ENCODE results near the gene RPS26. TPM values are rescaled to one million over a fixed set of nuclear protein-coding genes. Genes with fewer than 3 reads are reported as not detected.
"Not testable (repeated sequence)": the region's sequence is repeated elsewhere in the genome, so short reads cannot be mapped to it uniquely, and the experiment has no call there.

Gene RPS26
- 40.5 and 46.3 TPM in 2 replicates for total RNA-seq

DNA sequence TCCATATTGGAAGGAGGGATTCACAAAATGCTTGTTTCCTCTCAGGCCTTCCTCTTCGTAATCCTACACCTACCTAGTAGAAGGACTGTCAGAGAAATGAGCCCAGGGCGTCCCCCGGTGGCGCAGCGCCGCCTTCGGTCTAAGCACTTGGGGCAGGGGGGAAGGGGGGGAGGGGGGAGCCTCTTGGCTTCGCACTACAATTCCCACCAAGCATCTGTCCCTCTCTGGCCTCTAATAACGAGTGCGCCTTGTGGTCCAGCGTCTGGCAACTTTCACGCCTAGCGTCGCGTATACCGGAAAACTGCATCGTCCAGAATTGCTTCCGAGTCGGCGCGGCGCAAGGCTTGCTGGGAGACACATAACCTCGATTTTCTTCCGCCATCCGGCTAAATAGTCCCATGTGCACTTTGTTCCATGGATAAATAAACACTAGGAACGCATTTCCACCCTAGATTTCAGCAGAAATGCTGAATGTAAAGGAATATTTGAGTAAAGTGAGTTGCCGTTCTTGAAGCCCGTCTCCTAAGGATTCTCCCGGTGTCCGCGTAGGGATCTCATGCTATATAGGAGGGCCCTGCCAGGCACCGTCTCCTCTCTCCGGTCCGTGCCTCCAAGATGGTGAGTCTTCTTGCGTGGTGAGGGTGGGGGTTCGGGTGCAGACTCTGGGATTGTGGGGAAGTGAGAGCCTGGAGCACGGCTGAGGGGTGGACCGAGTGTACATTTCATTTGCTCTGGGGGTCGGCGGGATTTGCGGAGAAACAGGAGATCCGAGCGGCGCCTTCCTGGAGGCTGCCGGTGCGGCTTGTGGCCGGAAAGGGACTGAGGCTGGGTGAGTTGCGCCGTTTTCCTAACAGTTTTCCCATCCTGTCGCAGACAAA is at the start of gene RPS26:
Gene RPS26, plus strand, starts transcription at position 367 of the 878 bp plus-strand sequence. Its CDS starts 249 bp downstream, at position 616.
- Mint-ChIP-seq H3K4me1 (peaks cover 50% of the 10 kb centered on the region), H3K36me3 (ENCODE audit: low read depth) (peaks cover 51% of the 10 kb centered on the region), H3K27ac (peak within 1 kb of the TSS; percentile 99), H3K9me3 (no peaks in the 10 kb centered on the region), H3K4me3 (peak within 1 kb of the TSS; percentile 100), H3K27me3 (no peaks in the 10 kb centered on the region)
- DNase-seq: peak; percentile 97
- intact Hi-C loops (cut with micrococcal nuclease): loop anchor here (1.0 to 2.0 kb wide), 9 partner anchors 12 to 303 kb away; partner anchors contain the start of genes IKZF4, PA2G4, PYM1 and RAB5B

DNA sequence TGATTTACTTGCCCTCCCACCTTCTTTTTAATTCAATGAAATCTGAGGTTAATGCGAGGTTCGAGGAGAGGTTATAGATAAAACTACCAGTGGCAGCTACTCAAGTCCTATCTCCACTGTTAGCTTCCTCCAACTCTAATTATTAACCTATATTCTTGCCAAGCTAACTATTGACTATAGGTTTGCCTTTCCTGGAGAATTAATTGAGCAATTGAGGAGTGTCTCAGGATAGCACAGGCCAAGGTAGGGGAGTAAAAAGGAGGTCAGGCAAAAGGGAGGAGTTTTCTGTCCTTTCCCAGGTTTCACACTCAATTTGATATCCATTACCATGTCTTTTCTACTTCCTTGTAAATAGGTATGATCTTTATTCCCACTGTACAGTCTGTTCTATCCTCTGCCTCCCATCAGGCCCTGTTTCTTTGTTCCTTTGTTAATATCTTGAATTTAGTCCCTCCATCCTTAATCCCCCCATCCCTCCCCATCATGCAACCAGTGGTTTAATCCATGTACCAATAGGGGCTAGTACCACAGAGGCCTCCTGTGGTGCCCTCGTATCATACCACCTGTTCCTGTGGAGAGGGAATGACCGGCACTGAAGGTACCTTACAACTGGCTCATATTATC is 48.4 kb upstream of the RPS26 start:
- intact Hi-C loops (cut with micrococcal nuclease): no loop called here
- Mint-ChIP-seq H3K9me3 (no peaks in the 10 kb centered on the region), H3K36me3 (ENCODE audit: low read depth) (peaks cover 45% of the 10 kb centered on the region), H3K27ac (peak overlapping the region; percentile 12), H3K27me3 (no peaks in the 10 kb centered on the region), H3K4me3 (no peak overlapping the region), H3K4me1 (peaks cover 22% of the 10 kb centered on the region)
- no peak for DNase-seq

DNA sequence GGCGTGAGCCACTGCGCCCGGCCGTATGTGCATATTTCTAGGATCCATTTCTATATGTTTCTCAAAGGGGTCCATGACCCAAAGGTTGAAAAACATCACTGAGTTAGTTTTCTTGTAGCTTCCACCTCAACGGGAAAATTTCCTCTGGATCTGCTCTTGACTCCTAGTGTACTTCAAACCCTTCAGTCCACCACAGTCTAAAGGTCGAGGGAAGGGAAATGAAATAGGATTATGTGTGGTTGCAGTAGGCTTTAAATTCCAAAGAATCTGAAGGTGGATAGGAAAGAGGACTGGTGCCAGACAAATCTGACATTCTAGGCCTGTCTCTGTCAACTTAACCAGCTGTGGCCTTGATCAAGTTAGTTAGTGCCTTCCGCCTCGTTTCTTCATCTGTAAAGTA is 46.4 kb upstream of the RPS26 start:
- Mint-ChIP-seq H3K27ac (no peak overlapping the region), H3K27me3 (no peaks in the 10 kb centered on the region), H3K9me3 (no peaks in the 10 kb centered on the region), H3K4me1 (peaks cover 28% of the 10 kb centered on the region), H3K36me3 (ENCODE audit: low read depth) (peaks cover 27% of the 10 kb centered on the region), H3K4me3 (no peak overlapping the region)
- intact Hi-C loops (cut with micrococcal nuclease): no loop called here
- no peak for DNase-seq

DNA sequence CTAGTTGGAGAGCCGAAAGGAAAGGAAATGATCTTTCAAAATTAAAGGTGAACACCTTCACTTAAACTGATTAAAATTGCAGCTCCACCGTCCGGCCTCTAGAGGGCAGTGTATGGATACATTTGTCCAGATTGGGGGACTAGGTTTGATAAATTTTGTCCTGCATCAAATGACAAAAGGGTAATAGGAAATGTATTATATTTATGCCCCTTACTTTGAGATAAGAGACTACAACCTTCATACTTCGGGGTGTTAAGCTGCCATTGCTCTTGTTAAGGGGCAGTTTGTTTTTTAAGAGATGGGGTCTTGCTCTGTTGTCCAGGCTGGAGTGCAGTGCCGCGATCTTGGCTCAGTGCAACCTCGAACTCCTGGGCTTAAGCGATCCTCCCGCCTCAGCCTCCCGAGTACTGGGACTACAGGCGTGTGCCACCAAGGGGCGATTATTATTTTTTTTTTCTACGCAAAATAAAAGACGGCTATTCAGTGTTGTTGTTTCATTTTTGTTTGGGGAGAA is 45.5 kb upstream of the RPS26 start:
- peak overlapping the region; percentile 37 for H3K27ac Mint-ChIP-seq
- H3K9me3 Mint-ChIP-seq: no peaks in the 10 kb centered on the region
- DNase-seq: peak; percentile 89
- no peaks in the 10 kb centered on the region for H3K27me3 Mint-ChIP-seq
- H3K4me1 Mint-ChIP-seq: peaks cover 28% of the 10 kb centered on the region
- H3K4me3 Mint-ChIP-seq: peak overlapping the region; percentile 87
- intact Hi-C loops (cut with micrococcal nuclease): loop anchor here (1.0 to 2.0 kb wide), 5 partner anchors 33 to 258 kb away; partner anchors contain the start of genes PA2G4, RPS26 and ZC3H10
- peaks cover 18% of the 10 kb centered on the region for H3K36me3 Mint-ChIP-seq (ENCODE audit: low read depth)

DNA sequence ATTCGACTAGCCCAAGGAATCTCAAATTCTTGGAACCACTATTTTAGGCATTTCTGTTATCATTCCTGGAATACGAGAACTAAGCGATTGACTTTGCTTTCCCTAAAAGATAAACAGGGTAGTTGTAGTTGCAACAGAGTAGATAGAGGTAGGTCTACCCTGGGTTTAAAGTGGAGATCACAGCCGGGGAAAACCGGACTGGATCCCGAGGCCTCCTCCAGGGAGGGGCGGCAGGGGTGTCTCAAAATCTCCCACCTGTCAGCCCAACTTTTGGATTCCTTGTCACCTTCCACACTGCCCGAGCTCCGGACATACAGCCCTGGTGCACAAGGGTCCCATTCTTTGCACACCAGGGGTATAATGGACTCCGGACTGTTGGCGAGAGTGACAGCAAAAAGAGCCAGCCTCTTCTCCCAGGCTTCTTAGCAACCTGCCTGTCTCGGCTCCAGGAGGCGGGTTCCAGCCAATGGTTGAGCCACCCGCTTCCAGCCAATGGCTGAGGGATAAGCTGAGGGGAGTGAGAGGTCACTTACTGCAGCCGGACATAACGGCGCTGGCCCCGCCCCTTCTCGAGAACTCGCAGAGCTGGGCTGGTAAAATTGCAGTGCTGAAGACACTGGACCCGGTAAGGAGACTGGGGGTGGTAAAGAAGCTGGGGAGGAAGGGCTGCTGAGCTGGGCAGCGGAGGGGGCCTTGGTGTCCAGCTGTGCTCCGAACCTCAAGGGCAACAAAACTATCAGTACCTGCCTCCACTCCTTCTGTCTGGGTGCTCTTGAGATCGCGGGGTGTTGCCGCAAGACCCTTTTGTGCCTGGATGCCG is 44.8 kb upstream of the RPS26 start, which contains the start of gene SUOX:
Gene SUOX, plus strand, starts transcription at position 562 of the 820 bp plus-strand sequence. CDS start 4,946 bp downstream, outside the sequence.
- peak within 1 kb of the TSS; percentile 53 for H3K27ac Mint-ChIP-seq
- no peaks in the 10 kb centered on the region for H3K27me3 Mint-ChIP-seq
- intact Hi-C loops (cut with micrococcal nuclease): loop anchor here (1.0 to 2.0 kb wide), 5 partner anchors 32 to 259 kb away; partner anchors contain the start of genes PA2G4, RPS26 and ZC3H10
- DNase-seq: peak; percentile 86
- H3K9me3 Mint-ChIP-seq: no peaks in the 10 kb centered on the region
- H3K4me3 Mint-ChIP-seq: peak within 1 kb of the TSS; percentile 87
- H3K4me1 Mint-ChIP-seq: peaks cover 28% of the 10 kb centered on the region
- peaks cover 12% of the 10 kb centered on the region for H3K36me3 Mint-ChIP-seq (ENCODE audit: low read depth)

DNA sequence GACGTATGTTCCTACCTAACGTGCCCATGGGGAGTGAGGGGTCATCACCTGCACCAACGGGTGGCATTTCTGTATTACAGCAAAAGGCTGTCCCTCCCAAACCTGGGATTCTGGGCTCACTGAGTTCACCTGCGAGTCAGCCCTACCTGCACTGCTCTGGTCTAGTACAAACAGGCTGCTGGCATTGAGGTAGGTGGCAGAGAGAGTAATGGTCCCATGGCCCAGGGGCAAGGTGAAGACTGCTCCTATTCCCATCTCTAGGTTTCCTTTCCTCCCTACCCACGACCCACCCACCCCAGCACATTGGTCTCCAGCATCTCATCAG is 44.2 kb upstream of the RPS26 start:
- no peaks in the 10 kb centered on the region for H3K27me3 Mint-ChIP-seq
- peaks cover 28% of the 10 kb centered on the region for H3K4me1 Mint-ChIP-seq
- H3K36me3 Mint-ChIP-seq (ENCODE audit: low read depth): peaks cover 9% of the 10 kb centered on the region
- peak overlapping the region; percentile 87 for H3K4me3 Mint-ChIP-seq
- intact Hi-C loops (cut with micrococcal nuclease): loop anchor here (2.0 kb wide), 1 partner anchor 121 kb away; the partner anchor contains the start of gene ZC3H10
- no peaks in the 10 kb centered on the region for H3K9me3 Mint-ChIP-seq
- no peak for DNase-seq
- no peak overlapping the region for H3K27ac Mint-ChIP-seq

DNA sequence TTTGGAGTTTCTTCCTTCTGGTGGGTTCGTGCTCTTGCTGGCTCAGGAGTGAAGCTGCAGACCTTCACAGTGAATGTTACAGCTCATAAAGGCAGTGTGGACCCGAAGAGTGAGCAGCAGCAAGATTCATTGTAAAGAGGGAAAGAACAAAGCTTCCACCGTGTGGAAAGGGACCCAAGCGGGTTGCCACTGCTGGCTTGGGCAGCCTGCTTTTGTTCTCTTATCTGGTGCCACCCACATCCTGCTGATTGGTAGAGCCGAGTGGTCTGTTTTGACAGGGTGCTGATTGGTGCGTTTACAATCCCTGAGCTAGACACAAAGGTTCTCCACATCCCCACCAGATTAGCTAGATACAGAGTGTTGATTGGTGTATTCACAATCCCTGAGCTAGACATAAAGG is 42.2 kb upstream of the RPS26 start:
- DNase-seq; H3K36me3 Mint-ChIP-seq (ENCODE audit: low read depth); intact Hi-C loops (cut with micrococcal nuclease): not testable (repeated sequence)

DNA sequence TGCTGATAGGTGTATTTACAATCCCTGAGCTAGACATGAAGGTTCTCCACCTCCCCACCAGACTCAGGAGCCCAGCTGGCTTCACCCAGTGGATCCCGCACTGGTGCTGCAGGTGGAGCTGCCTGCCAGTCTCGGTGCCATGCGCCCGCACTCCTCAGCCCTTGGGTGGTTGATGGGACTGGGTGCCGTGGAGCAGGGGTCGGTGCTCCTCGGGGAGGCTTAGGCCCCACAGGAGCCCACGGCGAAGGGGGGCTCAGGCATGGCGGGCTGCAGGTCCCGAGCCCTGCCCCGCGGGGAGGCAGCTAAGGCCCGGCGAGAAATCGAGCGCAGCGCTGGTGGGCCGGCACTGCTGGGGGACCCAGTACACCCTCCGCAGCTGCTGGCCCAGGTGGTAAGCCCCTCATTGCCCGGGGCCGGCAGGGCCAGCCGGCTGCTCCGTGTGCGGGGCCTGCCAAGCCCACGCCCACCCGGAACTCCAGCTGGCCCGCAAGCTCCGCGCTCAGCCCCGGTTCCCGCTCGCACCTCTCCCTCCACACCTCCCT is 41.6 kb upstream of the RPS26 start:
- H3K27ac Mint-ChIP-seq; H3K9me3 Mint-ChIP-seq; H3K36me3 Mint-ChIP-seq (ENCODE audit: low read depth); DNase-seq; intact Hi-C loops (cut with micrococcal nuclease); H3K27me3 Mint-ChIP-seq; H3K4me3 Mint-ChIP-seq: not testable (repeated sequence)
- peaks cover 26% of the 10 kb centered on the region for H3K4me1 Mint-ChIP-seq

More for the DNA sequence above, 42.2 kb upstream of the RPS26 start:
- not testable (repeated sequence) for H3K27me3 Mint-ChIP-seq, H3K4me3 Mint-ChIP-seq, H3K27ac Mint-ChIP-seq, H3K9me3 Mint-ChIP-seq
- peaks cover 26% of the 10 kb centered on the region for H3K4me1 Mint-ChIP-seq

DNA sequence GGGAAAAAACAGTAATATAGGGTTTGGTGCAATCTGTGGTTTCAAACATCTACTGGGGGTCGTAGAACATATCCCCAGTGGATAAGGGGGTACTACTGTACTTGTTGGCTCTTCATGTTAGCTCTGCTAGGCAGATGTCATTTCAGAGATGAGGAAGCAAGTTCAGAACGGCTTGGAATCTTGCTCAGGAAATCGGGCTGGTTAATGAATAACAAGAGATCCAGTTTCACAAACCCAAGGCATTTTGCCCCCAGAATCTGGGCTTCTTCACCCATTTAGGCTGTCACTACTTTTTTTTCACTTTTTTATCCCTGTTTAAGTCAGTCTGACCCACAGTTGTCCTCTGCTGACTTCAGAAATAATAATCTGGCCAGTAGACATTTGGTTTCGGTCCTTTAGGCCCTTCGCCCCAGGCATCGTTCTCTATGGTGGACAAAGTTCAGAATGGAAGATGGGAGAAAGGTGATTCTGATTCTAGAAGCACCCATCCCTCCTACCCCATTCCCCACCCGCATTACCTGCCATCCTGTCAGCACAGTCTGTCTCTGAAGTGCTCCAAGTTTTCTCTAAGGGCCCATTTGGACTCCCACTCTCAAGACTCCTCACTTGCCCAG is 40.1 kb upstream of the RPS26 start:
- H3K36me3 Mint-ChIP-seq (ENCODE audit: low read depth): no peaks in the 10 kb centered on the region
- H3K4me3 Mint-ChIP-seq: no peak overlapping the region
- no peak for DNase-seq
- H3K27ac Mint-ChIP-seq: no peak overlapping the region
- intact Hi-C loops (cut with micrococcal nuclease): no loop called here
- no peaks in the 10 kb centered on the region for H3K27me3 Mint-ChIP-seq
- H3K4me1 Mint-ChIP-seq: peaks cover 26% of the 10 kb centered on the region
- H3K9me3 Mint-ChIP-seq: no peaks in the 10 kb centered on the region

DNA sequence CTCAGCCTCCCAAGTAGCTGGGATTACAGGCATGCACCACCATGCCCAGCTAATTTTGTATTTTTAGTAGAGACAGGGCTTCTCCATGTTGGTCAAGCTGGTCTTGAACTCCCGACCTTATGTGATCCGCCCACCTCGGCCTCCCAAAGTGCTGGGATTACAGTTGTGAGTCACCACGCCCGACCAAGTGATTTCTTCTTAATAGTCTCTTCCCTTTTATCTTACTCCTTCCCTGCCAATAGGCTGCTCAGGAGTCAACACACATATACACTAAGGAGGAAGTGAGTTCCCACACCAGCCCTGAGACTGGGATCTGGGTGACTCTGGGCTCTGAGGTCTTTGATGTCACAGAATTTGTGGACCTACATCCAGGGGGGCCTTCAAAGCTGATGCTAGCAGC is 38.3 kb upstream of the RPS26 start:
- intact Hi-C loops (cut with micrococcal nuclease); DNase-seq; H3K4me3 Mint-ChIP-seq; H3K27ac Mint-ChIP-seq; H3K36me3 Mint-ChIP-seq (ENCODE audit: low read depth); H3K9me3 Mint-ChIP-seq; H3K27me3 Mint-ChIP-seq: not testable (repeated sequence)
- H3K4me1 Mint-ChIP-seq: peaks cover 24% of the 10 kb centered on the region

DNA sequence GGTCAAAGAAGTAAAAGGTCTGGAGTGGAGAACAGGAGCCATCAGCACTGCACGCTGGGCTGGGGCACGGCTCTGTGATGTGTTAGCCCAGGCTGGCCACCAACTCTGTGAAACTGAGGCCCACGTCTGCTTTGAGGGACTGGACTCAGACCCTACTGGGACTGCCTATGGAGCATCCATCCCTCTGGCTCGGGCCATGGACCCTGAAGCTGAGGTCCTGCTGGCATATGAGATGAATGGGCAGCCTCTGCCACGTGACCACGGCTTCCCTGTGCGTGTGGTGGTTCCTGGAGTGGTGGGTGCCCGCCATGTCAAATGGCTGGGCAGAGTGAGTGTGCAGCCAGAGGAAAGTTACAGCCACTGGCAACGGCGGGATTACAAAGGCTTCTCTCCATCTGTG is 37.5 kb upstream of the RPS26 start:
- DNase-seq: no peak
- no peak overlapping the region for H3K4me3 Mint-ChIP-seq
- intact Hi-C loops (cut with micrococcal nuclease): no loop called here
- no peaks in the 10 kb centered on the region for H3K9me3 Mint-ChIP-seq
- no peaks in the 10 kb centered on the region for H3K27me3 Mint-ChIP-seq
- H3K36me3 Mint-ChIP-seq (ENCODE audit: low read depth): no peaks in the 10 kb centered on the region
- peak overlapping the region; percentile 59 for H3K27ac Mint-ChIP-seq
- H3K4me1 Mint-ChIP-seq: peaks cover 27% of the 10 kb centered on the region

DNA sequence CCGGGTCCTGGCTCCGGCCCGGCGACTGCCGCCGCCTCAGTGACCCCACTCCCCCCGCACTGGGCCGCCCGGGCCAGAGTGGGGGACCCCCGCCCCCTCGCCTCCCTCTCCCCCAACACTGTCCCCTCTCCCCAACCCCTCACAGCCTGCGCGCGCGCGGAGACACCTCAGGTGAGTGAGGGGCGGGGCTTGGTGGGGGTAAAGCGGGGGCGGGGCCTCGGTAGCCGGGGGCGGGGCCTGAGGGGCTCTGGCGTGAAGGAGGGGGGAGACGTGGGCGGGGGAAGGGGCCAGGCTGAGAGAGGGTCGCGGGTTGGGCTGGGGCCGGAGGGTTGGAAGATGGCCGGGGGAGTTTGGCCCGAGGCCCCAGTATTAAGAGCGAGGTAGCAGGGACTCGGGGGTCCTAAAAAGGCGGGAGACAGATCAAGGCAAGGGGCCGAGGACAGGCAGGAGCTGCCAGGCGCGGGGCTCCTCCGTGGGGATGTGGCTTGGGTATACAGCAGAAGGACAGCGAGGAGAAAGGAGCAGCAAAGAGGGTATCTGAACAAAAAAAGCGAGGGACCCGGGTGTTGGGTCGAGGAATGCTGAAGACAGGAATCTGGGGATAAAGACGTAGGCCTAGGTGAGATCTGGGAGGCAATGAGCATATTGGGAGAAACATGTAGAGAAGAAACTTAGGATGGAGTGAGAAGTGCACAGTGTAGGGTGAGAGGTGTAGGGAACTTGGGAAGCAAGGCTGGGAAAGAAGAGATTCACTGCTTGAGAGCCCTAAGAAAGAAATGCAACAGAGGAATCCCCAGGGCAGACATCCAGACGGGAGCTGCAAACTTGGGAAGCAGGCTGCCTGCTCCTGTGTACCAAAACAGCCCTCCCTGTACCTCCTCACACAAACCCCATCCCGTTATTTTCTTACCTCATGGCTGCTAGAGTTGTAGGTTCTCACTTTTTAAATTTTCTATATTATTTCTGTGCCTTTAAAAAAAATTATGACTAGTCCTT is 33.9 kb upstream of the RPS26 start:
- peak overlapping the region; percentile 87 for H3K4me3 Mint-ChIP-seq
- H3K36me3 Mint-ChIP-seq (ENCODE audit: low read depth): peaks cover 8% of the 10 kb centered on the region
- H3K27me3 Mint-ChIP-seq: no peaks in the 10 kb centered on the region

More for the DNA sequence above, 33.9 kb upstream of the RPS26 start:
- Mint-ChIP-seq H3K9me3 (no peaks in the 10 kb centered on the region), H3K4me1 (peaks cover 32% of the 10 kb centered on the region), H3K27ac (peak overlapping the region; percentile 82)
- intact Hi-C loops (cut with micrococcal nuclease): loop anchor here (2.0 kb wide), 1 partner anchor 13 kb away; the partner anchor contains the start of gene IKZF4
- peak; percentile 89 for DNase-seq
